Mesenchymal stem cell (in vitro differentiated cells and primary cell): ENCODE measurements around the gene SACM1L.

ENCODE experiments used
- DNase-seq: peaks from one replicate; pipeline ENCODE4 v3.0.0-alpha.2; 2013
- H2AFZ ChIP-seq: one replicate; pipeline ENCODE4 v1.6.1; 2013; ENCODE audit warnings: low read depth, mild to moderate bottlenecking, control low read depth, inconsistent platforms, low read length, moderate library complexity
- H2AK5ac ChIP-seq: 2 replicates; pipeline ENCODE4 v1.6.1; 2013; ENCODE audit warnings: low read length, moderate library complexity, mild to moderate bottlenecking, inconsistent platforms; ENCODE audit not compliant: severe bottlenecking
- H2BK120ac ChIP-seq: one replicate; pipeline ENCODE4 v1.6.1; 2013; ENCODE audit warnings: low read depth, mild to moderate bottlenecking, inconsistent platforms, low read length, moderate library complexity
- H2BK12ac ChIP-seq, 2 experiments: one replicate each; pipeline ENCODE4 v1.6.1; 2013; ENCODE audit warnings: inconsistent platforms in 2 of 2, low read length in 2 of 2, mild to moderate bottlenecking in 2 of 2, moderate library complexity in 2 of 2, control low read depth in 1 of 2
- H2BK15ac ChIP-seq: one replicate; pipeline ENCODE4 v1.6.1; 2013; ENCODE audit warnings: mild to moderate bottlenecking, low read depth, inconsistent platforms; ENCODE audit not compliant: poor library complexity, severe bottlenecking
- H2BK5ac ChIP-seq: 2 replicates; pipeline ENCODE4 v1.6.1; 2013; ENCODE audit warnings: low read depth, mild to moderate bottlenecking, low read length, control low read depth, inconsistent platforms; ENCODE audit not compliant: poor library complexity, severe bottlenecking
- H3K14ac ChIP-seq, 2 experiments: one replicate each; pipeline ENCODE4 v1.6.1; 2013; ENCODE audit warnings: inconsistent platforms in 2 of 2, low read length in 2 of 2, control low read depth in 1 of 2, mild to moderate bottlenecking in 1 of 2, moderate library complexity in 1 of 2
- H3K18ac ChIP-seq, 2 experiments: one replicate each; pipeline ENCODE4 v1.6.1; 2013; ENCODE audit warnings: inconsistent platforms in 2 of 2, low read length in 2 of 2, control low read depth in 1 of 2, low read depth in 1 of 2, mild to moderate bottlenecking in 1 of 2
- H3K23ac ChIP-seq, 2 experiments: one replicate each; pipeline ENCODE4 v1.6.1; 2013; ENCODE audit warnings: inconsistent platforms in 2 of 2, low read length in 2 of 2, mild to moderate bottlenecking in 2 of 2, moderate library complexity in 2 of 2, control low read depth in 1 of 2
- H3K27ac ChIP-seq: 2 replicates; pipeline ENCODE4 v1.5.1; 2013; ENCODE audit warnings: mild to moderate bottlenecking, moderate library complexity, low read length, control low read depth, inconsistent platforms; ENCODE audit not compliant: poor library complexity, severe bottlenecking
- H3K27me3 ChIP-seq, 2 experiments: 2 replicates each; pipeline versions ENCODE4 v1.6.1 to v1.7.0; 2013; ENCODE audit warnings: low read length in 2 of 2, mild to moderate bottlenecking in 2 of 2, moderate library complexity in 2 of 2, control low read depth in 1 of 2, inconsistent platforms in 1 of 2; ENCODE audit not compliant: control insufficient read depth in 1 of 2, insufficient read depth in 1 of 2
- H3K36me3 ChIP-seq, 2 experiments: 2 replicates each; pipeline versions ENCODE4 v1.6.1 to v1.7.0; 2013; ENCODE audit warnings: low read length in 2 of 2, control low read depth in 1 of 2, inconsistent platforms in 1 of 2, low read depth in 1 of 2, mild to moderate bottlenecking in 1 of 2; ENCODE audit not compliant: insufficient read depth in 2 of 2, control insufficient read depth in 1 of 2
- H3K4ac ChIP-seq, 2 experiments: one replicate each; pipeline ENCODE4 v1.6.1; 2013; ENCODE audit warnings: inconsistent platforms in 2 of 2, low read length in 2 of 2, mild to moderate bottlenecking in 2 of 2, moderate library complexity in 2 of 2, control low read depth in 1 of 2, low read depth in 1 of 2
- H3K4me1 ChIP-seq: 2 replicates; pipeline ENCODE4 v1.6.1; 2013; ENCODE audit warnings: low read depth, low read length, control low read depth; ENCODE audit not compliant: control insufficient read depth, insufficient read depth
- H3K4me2 ChIP-seq: 2 replicates; pipeline ENCODE4 v1.6.1; 2013; ENCODE audit warnings: low read length, mild to moderate bottlenecking, inconsistent platforms; ENCODE audit not compliant: poor library complexity, severe bottlenecking
- H3K4me3 ChIP-seq, 2 experiments: 2 replicates each; pipeline versions ENCODE4 v1.5.1 to v1.7.0; 2013; ENCODE audit warnings: low read length in 2 of 2, mild to moderate bottlenecking in 2 of 2, control low read depth in 1 of 2, low read depth in 1 of 2; ENCODE audit not compliant: insufficient read depth in 1 of 2
- H3K79me1 ChIP-seq: replicated peaks from 2 replicates; pipeline ENCODE4 v1.6.1; 2013; ENCODE audit warnings: mild to moderate bottlenecking, control low read depth, low read length, inconsistent platforms; ENCODE audit not compliant: poor library complexity, severe bottlenecking
- H3K9ac ChIP-seq: 2 replicates; pipeline ENCODE4 v1.7.0; 2013; ENCODE audit warnings: mild to moderate bottlenecking, low read length, moderate library complexity
- H3K9me3 ChIP-seq: 2 replicates; pipeline ENCODE4 v1.7.0; 2013; ENCODE audit warnings: mild to moderate bottlenecking, low read length; ENCODE audit not compliant: control insufficient read depth
- H4K8ac ChIP-seq: one replicate; pipeline ENCODE4 v1.6.1; 2013; ENCODE audit warnings: inconsistent platforms, mild to moderate bottlenecking, low read length, moderate library complexity
- H4K91ac ChIP-seq: one replicate; pipeline ENCODE4 v1.6.1; 2013; ENCODE audit warnings: mild to moderate bottlenecking, low read length, inconsistent platforms
- WGBS: methylation state at CpG from one replicate; pipeline ENCODE4 v1.1.7; 2013; ENCODE audit warnings: mixed read lengths; 5-methylcytosine and 5-hydroxymethylcytosine counted together

The SACM1L gene

DNA sequence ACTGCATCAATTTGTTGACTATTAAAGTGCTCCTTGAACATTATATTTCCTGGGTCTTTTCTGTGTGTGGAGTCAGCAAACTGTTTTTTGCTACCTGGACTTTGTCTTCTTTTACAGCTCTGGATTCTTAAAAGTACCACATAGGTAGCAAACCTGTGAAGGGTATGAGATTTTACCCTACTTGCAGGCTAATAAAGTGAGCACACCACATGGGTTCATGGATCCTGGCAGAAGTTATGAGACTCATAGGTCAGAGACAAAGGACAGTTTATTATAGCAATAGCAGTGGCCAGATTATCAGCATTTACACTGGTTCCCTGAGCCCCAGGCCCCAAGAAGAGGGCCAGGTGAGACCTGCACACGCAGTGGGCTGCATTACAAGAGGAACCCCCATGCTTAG, 8.0 kb upstream of the SACM1L start:
- Histone ChIP-seq H3K27ac (no peak overlapping the region), H4K91ac (no peak overlapping the region), H2BK15ac (no peak overlapping the region), H3K4me1 (peaks cover 18% of the 10 kb centered on the region), H3K27me3 (no peaks in the 10 kb centered on the region), H2BK120ac (no peak overlapping the region), H2AK5ac (no peak overlapping the region), H3K4me2 (no peak overlapping the region), H3K14ac (no peak overlapping the region), H3K18ac (no peak overlapping the region), H3K36me3 (peaks cover 18 to 56% of the 10 kb centered on the region in 2 experiments), H3K4ac (no peak overlapping the region), H3K23ac (no peak overlapping the region), H2AFZ (no peak overlapping the region), H3K4me3 (no peak overlapping the region), H3K79me1 (peaks cover 8% of the 10 kb centered on the region), H2BK5ac (no peak overlapping the region), H4K8ac (no peak overlapping the region), H3K9me3 (peaks cover 5% of the 10 kb centered on the region), H3K9ac (no peak overlapping the region), H2BK12ac (no peak overlapping the region)
- no peak for DNase-seq
- WGBS = 100% methylated on average over 1 of the region's 1 CpG

DNA sequence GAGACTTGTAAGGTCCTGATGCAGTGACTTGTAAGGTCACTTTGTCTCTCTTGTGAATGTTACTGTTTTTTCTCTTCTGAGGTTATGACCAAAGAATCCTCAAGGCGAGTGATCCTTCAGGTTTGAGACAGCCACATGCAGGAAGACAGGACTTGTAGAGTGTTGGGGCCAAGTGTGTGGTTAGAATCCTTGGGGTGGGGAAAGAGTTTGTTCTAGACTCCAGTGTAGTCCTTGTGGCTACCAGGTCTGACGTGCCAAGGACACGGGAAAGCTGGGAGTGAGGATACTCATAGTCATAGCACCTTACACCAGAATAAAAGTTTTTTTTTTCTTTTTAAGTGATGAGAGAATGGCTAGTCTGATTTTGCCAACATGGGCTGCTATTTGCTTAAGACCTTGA, 7.3 kb upstream of the SACM1L start:
- 96% methylated on average over 1 of the region's 3 CpGs for WGBS
- no peaks in the 10 kb centered on the region for H3K27me3 ChIP-seq
- H3K4ac ChIP-seq = no peak overlapping the region
- no peak overlapping the region for H4K8ac ChIP-seq
- H2BK120ac ChIP-seq = no peak overlapping the region
- no peak overlapping the region for H3K23ac ChIP-seq
- H2AFZ ChIP-seq = no peak overlapping the region
- no peak overlapping the region for H2AK5ac ChIP-seq
- no peak overlapping the region for H2BK15ac ChIP-seq
- no peak overlapping the region for H3K27ac ChIP-seq
- no peak overlapping the region for H3K9ac ChIP-seq
- no peak overlapping the region for H3K18ac ChIP-seq
- no peak overlapping the region for H3K4me3 ChIP-seq
- DNase-seq = no peak
- no peak overlapping the region for H2BK5ac ChIP-seq
- peaks cover 8% of the 10 kb centered on the region for H3K79me1 ChIP-seq
- no peak overlapping the region for H2BK12ac ChIP-seq
- H3K9me3 ChIP-seq = peaks cover 5% of the 10 kb centered on the region
- H3K4me1 ChIP-seq = peaks cover 14% of the 10 kb centered on the region
- no peak overlapping the region for H3K14ac ChIP-seq
- peaks cover 18 to 52% of the 10 kb centered on the region in 2 experiments for H3K36me3 ChIP-seq
- no peak overlapping the region for H3K4me2 ChIP-seq
- no peak overlapping the region for H4K91ac ChIP-seq

DNA sequence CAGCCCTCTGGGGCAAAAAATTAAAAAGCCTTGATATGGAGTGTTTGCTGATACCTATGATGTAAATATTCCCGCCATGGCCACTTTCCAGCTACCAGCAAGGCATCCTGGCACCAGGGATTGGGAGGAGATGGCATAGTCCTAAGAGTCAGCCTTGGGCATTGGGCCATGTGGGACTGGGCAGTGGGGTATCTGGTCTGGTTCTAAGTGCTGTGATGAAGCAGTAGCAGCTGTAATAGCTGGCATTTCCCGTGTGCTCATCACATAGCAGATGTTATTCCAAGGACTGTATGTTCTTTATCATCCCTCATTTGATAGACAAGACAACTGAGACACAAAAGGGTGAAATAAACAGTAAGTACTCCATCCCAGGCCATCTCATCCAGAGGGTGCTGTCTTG, 6.9 kb upstream of the SACM1L start:
- Histone ChIP-seq H3K14ac (no peak overlapping the region), H3K27ac (no peak overlapping the region), H2BK120ac (no peak overlapping the region), H3K36me3 (peaks cover 18 to 51% of the 10 kb centered on the region in 2 experiments), H3K27me3 (no peaks in the 10 kb centered on the region), H4K91ac (no peak overlapping the region), H2AK5ac (peak overlapping the region; percentile 60), H2AFZ (no peak overlapping the region), H2BK5ac (no peak overlapping the region), H4K8ac (no peak overlapping the region), H3K23ac (no peak overlapping the region), H3K9me3 (peaks cover 5% of the 10 kb centered on the region), H3K4me3 (no peak overlapping the region), H3K4ac (no peak overlapping the region), H3K4me2 (no peak overlapping the region), H3K18ac (no peak overlapping the region), H3K79me1 (peaks cover 8% of the 10 kb centered on the region), H3K9ac (no peak overlapping the region), H2BK15ac (no peak overlapping the region), H2BK12ac (no peak overlapping the region), H3K4me1 (peaks cover 11% of the 10 kb centered on the region)
- DNase-seq = no peak
- WGBS = 88% methylated on average over 2 of the region's 2 CpGs

DNA sequence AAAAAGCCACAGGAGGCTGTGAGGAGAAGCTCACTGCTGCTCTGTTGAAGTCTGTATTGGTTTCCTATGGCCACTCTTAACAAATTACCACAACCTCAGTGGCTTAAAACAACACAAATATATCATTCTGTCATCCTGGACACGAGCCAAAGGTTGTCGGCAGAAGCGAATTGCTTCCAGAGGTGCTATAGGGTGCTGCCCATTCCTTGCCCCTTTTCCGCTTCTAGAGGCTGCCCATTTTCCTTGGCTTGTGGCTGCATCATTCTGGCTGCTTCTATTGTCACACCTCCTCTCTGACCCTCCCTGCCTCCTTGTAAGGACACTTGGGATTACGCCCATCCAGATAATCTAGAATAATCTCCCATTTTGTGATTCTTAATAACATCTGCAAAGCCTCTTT, 6.4 kb upstream of the SACM1L start:
- Histone ChIP-seq H2AK5ac (no peak overlapping the region), H3K23ac (no peak overlapping the region), H3K18ac (no peak overlapping the region), H3K9me3 (peaks cover 5% of the 10 kb centered on the region), H3K4me3 (no peak overlapping the region), H3K9ac (no peak overlapping the region), H3K4me2 (no peak overlapping the region), H3K36me3 (peaks cover 18 to 46% of the 10 kb centered on the region in 2 experiments), H3K27me3 (no peaks in the 10 kb centered on the region), H2AFZ (no peak overlapping the region), H4K91ac (no peak overlapping the region), H2BK120ac (no peak overlapping the region), H3K27ac (no peak overlapping the region), H3K79me1 (peaks cover 8% of the 10 kb centered on the region), H3K4ac (no peak overlapping the region), H3K4me1 (peaks cover 11% of the 10 kb centered on the region), H3K14ac (no peak overlapping the region), H4K8ac (no peak overlapping the region), H2BK5ac (no peak overlapping the region), H2BK12ac (no peak overlapping the region), H2BK15ac (no peak overlapping the region)
- no peak for DNase-seq
- WGBS = 90% methylated on average over 4 of the region's 5 CpGs
